Measurements from ENCODE around the gene CHST5. TPM values are rescaled to one million over a fixed set of nuclear protein-coding genes. Genes with fewer than 3 reads are reported as not detected.

The CHST5 gene
- total and polyA plus RNA-seq, 9 of the 15 experiments (the other 6 are each of a cell fraction or from before 2014, with no cell fraction given) = 0.06 to 0.21 (median 0.14) TPM; not detected in 5

- no peak for TF ChIP-seq FOXP4 (CRISPR knock-in tag; IDR thresholded peaks at IDR 0.05; ENCODE audit: borderline replicate concordance)
- no peak for TF ChIP-seq ZBTB8A (IDR thresholded peaks at IDR 0.05; ENCODE audit: partially characterized antibody)
- TF ChIP-seq TFE3 (CRISPR knock-in tag; IDR thresholded peaks at IDR 0.05) = no peak
- TF ChIP-seq ZNF165 (CRISPR knock-in tag; IDR thresholded peaks at IDR 0.05; ENCODE audit: borderline replicate concordance) = no peak
- no peak for TF ChIP-seq POLR3G (IDR thresholded peaks at IDR 0.05; ENCODE audit: extremely low read depth, insufficient read length, insufficient replicate concordance)
- no peak for TF ChIP-seq HMG20A (CRISPR knock-in tag; conservative IDR thresholded peaks at IDR 0.05)
- no peak for TF ChIP-seq HDGF (IDR thresholded peaks at IDR 0.05)
- no peak for TF ChIP-seq TAF9B (IDR thresholded peaks at IDR 0.05; ENCODE audit: partially characterized antibody)
- TF ChIP-seq ZNF395 (CRISPR knock-in tag; IDR thresholded peaks at IDR 0.05) = no peak
- peak; percentile 51 for TF ChIP-seq CEBPG (CRISPR knock-in tag; IDR thresholded peaks at IDR 0.05)
- peak; percentile 84 to 96 for TF ChIP-seq CEBPG (tag; conservative IDR thresholded peaks at IDR 0.05 in 1 of 2, IDR thresholded peaks at IDR 0.05 in 1 of 2)
- no peak for TF ChIP-seq GABPB1 (CRISPR knock-in tag; IDR thresholded peaks at IDR 0.05)
- TF ChIP-seq PHF21A (IDR thresholded peaks at IDR 0.05; ENCODE audit: borderline replicate concordance, low read depth) = no peak
- no peak for TF ChIP-seq THAP12 (CRISPR knock-in tag; IDR thresholded peaks at IDR 0.05)
- TF ChIP-seq FOXJ2 (tag; IDR thresholded peaks at IDR 0.05) = no peak
- TF ChIP-seq ZNF23 (CRISPR knock-in tag; IDR thresholded peaks at IDR 0.05) = no peak
- TF ChIP-seq CTBP1 (IDR thresholded peaks at IDR 0.05; ENCODE audit: borderline replicate concordance) = peak; percentile 36; the same call in 1 of the 2 replicates
- peak; percentile 57 for TF ChIP-seq PKNOX1 (IDR thresholded peaks at IDR 0.05)
- TF ChIP-seq NR0B1 (IDR thresholded peaks at IDR 0.05; ENCODE audit: partially characterized antibody) = no peak
These were observed 29.3 kb downstream of the CHST5 start (continued) for GRCh38 chr16:75506574-75506973.

All from K562 (cell line).